Hematopoietic multipotent progenitor cell treated with erythropoietin and hydrocortisone succinate and interleukin-3 and kit ligand, for 17 days (in vitro differentiated cells): ENCODE results near the gene PAX7.
"Not testable (repeated sequence)": the region's sequence is repeated elsewhere in the genome, so short reads cannot be mapped to it uniquely, and the experiment has no call there.

Source experiments
- DNase-seq: peaks from one replicate; pipeline ENCODE4 v3.0.0-alpha.2; 2015; ENCODE audit warnings: low spot score

PAX7 gene

DNA sequence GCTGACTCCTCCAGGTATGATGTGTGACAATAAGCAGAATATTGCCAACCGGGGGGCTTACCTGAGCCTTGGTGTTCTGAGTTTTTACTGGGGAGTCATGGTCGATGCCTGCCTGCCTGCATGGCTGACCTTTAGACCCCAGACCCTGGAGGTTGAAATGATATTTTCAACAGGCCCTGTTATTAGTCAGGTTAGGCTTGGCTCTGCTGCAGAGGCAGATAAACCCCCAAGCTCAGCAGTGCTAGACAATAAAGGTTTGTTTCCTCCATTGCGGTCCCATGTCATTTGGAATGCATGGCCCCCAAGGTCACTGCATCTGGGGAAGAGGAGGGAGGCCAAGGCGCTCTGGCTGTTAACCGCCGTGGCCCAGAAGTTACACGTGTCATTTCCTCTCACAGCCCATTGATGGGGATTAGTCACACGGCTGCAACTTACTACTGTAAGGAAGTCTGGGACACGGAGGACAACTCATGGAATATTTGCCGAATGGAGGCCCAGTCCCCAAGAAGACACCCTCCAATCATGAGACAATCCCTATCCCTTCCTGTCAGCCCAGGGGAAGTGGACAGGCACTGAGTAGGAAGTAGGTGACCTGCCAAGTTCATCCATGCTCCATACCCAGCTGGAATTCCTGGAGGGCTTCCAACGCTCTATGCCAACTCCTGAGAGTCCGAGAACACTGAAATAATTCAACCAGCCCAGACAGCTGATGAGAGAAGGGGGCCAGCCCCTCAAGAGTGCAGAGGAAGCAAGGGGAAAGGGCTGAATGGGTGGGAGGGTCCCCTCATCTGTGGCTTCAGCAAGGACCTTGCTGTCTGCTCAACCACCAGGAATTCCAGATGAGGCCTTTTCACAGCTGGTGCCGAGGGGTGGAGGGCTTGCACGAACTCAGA, 131.5 kb downstream of the PAX7 start:
- no peak for DNase-seq

DNA sequence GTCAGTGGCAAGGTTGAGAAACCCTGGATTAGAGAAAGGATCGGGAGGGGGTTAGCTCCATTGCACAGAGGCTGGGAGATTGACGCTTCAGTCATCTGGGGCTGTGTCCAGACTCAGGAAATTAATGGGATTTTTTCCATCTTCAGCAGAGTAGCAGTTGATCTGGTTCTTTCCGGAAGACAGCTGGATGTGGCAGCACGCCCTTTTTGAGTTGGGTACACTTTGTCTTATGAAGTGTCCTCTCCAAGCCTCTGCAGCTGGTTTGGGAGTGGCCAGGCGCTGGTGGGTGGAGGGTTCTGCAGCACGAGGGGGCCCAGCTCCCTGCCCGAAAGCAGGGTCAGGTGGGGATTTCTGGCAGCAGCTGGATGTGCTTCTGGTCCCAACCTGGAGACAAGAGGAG, 133.7 kb downstream of the PAX7 start:
- no peak for DNase-seq

DNA sequence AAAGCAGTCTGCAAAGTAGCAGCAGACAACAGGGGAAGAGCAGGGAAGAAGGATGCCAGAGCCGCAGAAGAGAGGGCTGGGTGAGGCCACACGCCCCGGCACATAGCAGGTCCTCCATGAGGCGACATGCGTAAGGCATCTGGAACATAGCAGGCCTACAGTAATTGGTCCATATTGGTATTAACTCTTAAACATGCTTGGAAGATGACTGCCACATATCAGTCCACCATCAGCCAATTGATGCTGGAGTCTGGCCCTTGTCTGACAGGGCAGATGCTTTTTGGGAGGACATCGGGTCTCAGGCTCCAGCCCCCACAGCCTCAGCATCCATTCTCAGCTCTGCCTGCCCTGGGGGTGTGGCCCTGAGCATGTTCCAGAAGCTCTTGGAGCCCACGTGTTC, 135.1 kb downstream of the PAX7 start:
- DNase-seq = no peak

- no peak for DNase-seq
Measured at GRCh38 chr1:18766328-18766727, 135.7 kb downstream of the PAX7 start.

- not testable (repeated sequence) for DNase-seq
Measured at GRCh38 chr1:18767576-18767975, 136.9 kb downstream of the PAX7 start.

- no peak for DNase-seq
Measured at GRCh38 chr1:18768086-18768485, 137.4 kb downstream of the PAX7 start.

GRCh38 chr1:18769140-18769539, 138.5 kb downstream of the PAX7 start:
- DNase-seq = no peak

DNA sequence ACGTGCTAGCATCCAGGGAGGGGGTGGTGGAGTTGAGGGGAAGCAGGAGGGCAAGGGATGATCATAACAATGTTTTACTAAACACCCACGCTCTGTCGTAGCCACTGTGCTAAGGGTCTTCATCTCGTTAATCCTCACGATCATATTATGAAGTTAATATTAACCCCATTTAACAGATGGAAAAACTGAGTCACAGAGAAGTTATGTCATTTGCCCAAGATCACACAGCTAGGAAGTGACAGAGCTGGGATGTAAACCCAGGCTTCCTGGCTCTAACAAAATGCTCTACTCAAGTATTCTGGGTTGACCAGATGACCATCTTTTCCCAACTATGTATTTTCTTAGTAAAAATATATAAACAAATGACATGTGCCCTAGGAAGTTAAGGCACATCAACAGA, 140.2 kb downstream of the PAX7 start:
- no peak for DNase-seq

- no peak for DNase-seq
Measured at GRCh38 chr1:18773753-18774152, 143.1 kb downstream of the PAX7 start.

- DNase-seq = no peak
Measured at GRCh38 chr1:18775341-18775740, 144.7 kb downstream of the PAX7 start.

DNA sequence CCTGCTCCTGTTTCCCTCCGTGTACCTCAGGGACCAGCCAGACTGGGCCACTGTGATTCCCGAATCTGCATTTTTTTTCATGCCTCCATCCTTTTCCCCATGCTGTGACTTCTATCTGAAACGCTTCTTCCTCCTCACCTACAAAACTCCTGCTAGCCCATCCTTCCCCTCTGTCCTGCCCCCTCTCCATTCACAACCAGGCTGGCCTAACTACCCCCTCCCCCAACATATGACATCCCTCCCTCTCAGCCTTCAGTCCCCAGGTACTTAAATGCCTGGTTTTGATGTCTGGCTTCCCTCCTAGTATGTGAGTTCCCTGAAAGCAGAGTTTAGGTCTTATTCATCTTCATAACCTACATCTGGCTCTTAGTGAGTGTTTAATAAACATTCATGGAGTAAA, 146.1 kb downstream of the PAX7 start:
- no peak for DNase-seq

DNA sequence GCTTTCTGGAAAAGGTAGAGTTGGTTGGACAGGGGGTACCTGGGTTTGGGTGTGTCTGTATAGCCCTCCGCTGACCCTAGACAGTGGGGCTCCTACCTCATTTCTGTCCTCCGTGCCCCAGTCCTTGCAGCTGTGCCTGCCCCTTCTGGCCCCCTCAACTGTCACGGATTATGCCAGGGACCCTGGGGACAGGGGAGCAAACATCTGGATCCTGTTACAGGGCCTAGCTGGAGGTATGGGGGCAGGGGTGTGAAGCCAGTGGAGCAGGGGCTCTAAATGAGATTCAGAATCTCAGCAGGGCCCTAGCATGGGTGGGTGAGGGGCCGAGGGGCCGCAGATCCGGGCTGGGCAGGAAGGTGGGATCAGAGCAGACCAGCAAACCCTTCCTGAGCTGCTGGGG, 147.8 kb downstream of the PAX7 start:
- DNase-seq = no peak

GRCh38 chr1:18781031-18781430, 150.4 kb downstream of the PAX7 start:
- no peak for DNase-seq

GRCh38 chr1:18783705-18784481, 153.2 kb downstream of the PAX7 start:
- no peak for DNase-seq

- no peak for DNase-seq
Measured at GRCh38 chr1:18784482-18784831, 153.8 kb downstream of the PAX7 start.

- no peak for DNase-seq
Measured at GRCh38 chr1:18786149-18786548, 155.5 kb downstream of the PAX7 start.

DNA sequence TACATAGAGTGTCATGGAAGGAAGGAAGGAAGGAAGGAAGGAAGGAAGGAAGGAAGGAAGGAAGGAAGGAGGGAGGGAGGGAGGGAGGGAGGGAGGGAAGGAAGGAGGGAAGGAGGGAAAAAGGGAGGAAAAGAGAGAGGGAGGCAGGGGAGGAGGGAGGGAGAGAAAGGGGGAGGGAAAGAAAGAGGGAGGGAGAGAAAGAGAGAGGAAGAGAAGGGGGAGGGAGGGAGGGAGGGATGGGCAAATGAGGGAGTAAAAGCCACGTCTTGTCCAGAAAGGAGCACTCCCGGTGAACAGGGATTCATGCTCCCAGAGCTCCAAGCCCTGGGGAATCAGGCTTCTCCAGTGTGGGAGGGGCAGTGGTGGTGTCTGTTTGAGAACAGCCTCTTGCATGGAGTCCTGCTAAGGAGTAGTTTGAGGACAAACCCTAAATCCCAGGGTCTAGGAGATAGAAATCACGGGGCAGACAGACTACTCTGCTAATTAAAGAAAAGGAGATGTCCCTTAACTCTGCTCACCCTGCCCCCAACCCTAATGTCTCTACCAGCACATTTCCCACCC, 157.3 kb downstream of the PAX7 start:
- DNase-seq = no peak

DNA sequence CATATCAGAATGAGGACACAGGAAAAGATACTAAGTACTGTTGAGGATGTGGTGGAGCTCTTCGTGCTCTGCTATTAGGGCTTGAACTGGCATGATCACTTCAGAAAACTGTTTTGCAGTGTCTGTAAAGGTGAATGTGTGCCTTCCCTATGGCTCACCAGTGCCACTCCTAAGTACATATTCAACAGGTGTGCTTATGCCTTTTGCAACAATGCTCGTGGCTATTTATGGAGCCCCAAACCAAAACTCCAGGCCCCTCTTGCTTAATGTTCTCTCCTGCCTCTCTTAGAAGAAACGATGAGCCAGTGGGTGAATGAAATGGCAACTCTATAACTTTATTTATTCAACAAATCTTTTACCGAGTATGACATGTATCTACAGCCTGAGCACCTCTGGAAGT, 158.6 kb downstream of the PAX7 start:
- no peak for DNase-seq

DNA sequence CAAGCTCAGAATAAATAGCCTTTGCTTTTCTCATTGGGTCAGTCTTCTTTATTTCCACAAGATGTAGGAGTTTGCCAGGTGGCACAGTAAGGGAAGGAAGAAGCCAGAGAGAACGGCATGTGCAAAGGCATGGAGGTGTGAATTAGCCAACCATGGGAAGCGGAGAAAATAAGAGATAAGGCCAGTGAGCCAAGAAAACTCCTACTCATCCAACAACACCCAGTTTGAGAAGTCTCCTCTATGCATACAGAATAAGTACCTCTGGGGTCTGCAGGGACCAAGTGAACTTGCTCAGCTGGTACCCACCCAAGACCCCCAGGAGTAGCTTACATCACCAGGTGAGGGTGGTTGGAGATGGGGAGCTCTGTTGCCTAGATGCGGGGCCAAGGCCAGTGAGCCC, 162.1 kb downstream of the PAX7 start:
- DNase-seq = no peak

DNA sequence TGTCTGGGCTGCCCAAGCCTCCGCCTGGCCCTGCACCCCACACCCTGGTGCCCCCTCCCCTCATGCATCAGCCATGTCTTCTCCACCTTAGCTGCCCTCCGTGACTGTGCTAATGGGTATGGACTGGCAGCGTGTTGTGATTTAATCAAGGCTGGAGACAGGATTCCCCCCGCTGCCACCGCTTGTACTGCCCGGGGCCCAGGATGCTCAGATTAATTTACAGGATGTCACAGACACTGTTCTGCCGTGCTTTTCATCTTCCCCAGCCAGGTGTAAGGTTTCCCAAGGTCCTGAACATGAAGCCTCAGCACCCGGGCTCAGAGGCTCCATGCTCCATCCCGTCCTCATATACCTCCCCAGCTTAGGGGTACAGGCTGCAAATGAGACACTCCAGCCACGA, 162.5 kb downstream of the PAX7 start:
- no peak for DNase-seq

DNA sequence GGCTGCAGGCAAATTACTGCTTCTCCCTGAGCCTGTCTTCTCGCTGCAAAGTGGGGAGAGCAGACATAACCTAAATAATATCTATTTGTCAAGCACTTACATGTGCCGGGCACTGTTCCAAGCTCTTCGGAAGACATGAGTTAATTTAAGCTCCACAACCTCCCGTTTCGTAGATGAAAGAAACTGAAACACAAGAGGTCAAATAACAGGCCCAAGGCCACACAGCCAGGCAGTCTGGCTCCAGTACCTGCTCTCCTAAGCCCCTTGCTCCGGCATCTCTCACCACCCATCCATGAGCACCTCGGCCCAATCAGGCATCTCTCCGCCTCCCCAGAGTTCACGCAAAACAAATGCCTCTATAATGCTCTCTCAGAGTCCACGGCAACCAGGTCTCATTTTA, 163.4 kb downstream of the PAX7 start:
- DNase-seq = no peak

DNA sequence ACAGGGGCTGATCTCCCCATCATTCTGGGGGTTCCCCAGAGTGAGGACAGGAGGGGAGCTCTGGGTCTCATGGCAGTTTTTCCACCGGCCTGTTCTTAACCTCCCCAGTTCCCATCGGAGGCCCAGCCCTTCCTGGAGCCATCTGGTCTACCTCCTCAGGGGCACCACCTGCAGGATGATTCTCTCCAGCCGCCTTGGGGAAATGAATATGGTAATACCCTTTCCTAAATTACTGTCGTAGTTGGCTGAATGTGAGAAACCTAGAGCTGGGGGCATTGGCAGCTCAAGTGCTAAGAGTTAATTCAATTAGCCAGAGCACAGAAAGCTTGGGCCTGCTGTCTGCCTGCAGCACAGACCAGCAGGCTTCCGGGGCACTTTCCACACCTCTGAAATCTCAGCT, 163.9 kb downstream of the PAX7 start:
- no peak for DNase-seq

DNA sequence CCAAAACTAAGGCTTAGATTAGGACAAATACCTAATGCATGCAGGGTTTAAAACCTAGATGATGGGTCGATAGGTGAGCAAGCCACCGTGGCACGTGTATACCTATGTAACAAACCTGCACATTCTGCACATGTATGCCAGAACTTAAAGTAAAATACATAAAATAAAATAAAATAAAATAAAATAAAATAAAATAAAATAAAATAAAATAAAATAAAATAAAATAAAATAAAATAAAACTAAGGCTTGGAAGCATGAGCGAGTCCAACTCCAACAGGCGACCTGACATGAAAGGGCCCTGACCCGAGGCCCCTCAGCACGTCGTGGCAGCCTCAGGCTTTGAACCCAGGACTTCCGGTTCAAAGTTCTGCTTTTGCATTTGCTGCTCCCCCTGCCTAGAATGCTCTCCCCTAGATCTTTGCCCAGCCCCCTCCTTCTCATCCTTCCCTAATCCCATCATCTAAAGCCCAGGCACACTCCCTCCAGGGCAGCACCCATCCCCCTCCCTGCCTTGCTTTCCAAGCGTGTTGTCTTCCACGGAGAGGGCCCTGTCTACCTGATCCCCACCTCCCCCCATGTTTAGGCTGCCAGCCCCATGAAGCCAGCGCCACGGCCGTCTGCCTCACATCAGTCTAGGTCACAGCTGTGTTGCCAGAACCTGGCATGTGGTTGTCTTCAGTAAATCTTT, 164.5 kb downstream of the PAX7 start:
- no peak for DNase-seq
